Testis (tissue), 3 donors: ENCODE data around the gene DHDDS. TPM values are rescaled to one million over a fixed set of nuclear protein-coding genes. Genes with fewer than 3 reads are reported as not detected.

Source experiments
- DNase-seq: peaks from one replicate; pipeline ENCODE4 v3.0.0-alpha.2; 2019
- H3K27ac ChIP-seq, 2 donors: fragments of 200-600 bp; sonication (generic); one replicate each; pipeline ENCODE4 v1.5.1; 2019
- H3K27me3 ChIP-seq: fragments of 200-600 bp; sonication (generic); one replicate; pipeline ENCODE4 v1.5.1; 2019
- H3K36me3 ChIP-seq: fragments of 200-600 bp; sonication (generic); one replicate; pipeline ENCODE4 v1.5.1; 2017; ENCODE audit warnings: low read depth; ENCODE audit errors: missing control alignments
- H3K4me1 ChIP-seq: fragments of 200-600 bp; sonication (generic); one replicate; pipeline ENCODE4 v1.5.1; 2019
- H3K4me3 ChIP-seq, 2 donors: fragments of 200-600 bp; sonication (generic); one replicate each; pipeline ENCODE4 v1.5.1; 2017 to 2019
- H3K9me3 ChIP-seq: fragments of 200-600 bp; sonication (generic); one replicate; pipeline ENCODE4 v1.5.1; 2017
- CTCF ChIP-seq, 3 experiments: fragments of 450-650 bp in 2 of 3; fragments of 200-600 bp in 1 of 3; sonication (generic) in 1 of 3; IDR thresholded peaks; one replicate each; pipeline ENCODE4 v1.5.1; 2016 to 2019; ENCODE audit warnings: antibody characterized with exemption in 3 of 3, mild to moderate bottlenecking in 2 of 3, moderate library complexity in 1 of 3
- POLR2A ChIP-seq: fragments of 450-650 bp; IDR thresholded peaks from one replicate; pipeline ENCODE4 v1.6.1; 2017; ENCODE audit warnings: antibody characterized with exemption, mild to moderate bottlenecking, moderate library complexity
- WGBS, 2 donors: methylation state at CpG; one replicate each; pipeline ENCODE4 v1.1.5; 2018; 5-methylcytosine and 5-hydroxymethylcytosine counted together
- intact Hi-C: fragments of 100-400 bp; cut with DNase I; formaldehyde crosslinking; loops from one replicate; pipeline ENCODE4 v1.15.1; 2023; ENCODE audit warnings: low total_unique reads
- polyA plus RNA-seq: library from polyadenylated mRNA; stranded (reverse); fragments of 350-450 nt; fragmentation: Illumina TruSeq; extraction: RNeasy Lipid Tissue Mini Kit (QIAGEN cat#74804); gene quantifications from one replicate; pipeline ENCODE4 v1.2.3, GENCODE V29; 2014; ENCODE audit warnings: low read depth, low replicate concordance; ENCODE audit not compliant: insufficient read depth
- total RNA-seq, 2 donors: library from RNA; depleted of rRNA; stranded (reverse); fragments of >200 nt; gene quantifications; one replicate each; pipeline ENCODE4 v1.2.3, GENCODE V29; 2016

DHDDS gene
- total and polyA plus RNA-seq, 3 donors from 2014 or later = 31.5 to 60.7 (median 54.8) TPM

- TF ChIP-seq POLR2A (no peak), CTCF (IDR thresholded peaks at IDR 0.05) (peak; percentile 11 to 76 (median 62))
- DNase-seq = peak; percentile 91
- H3K4me1 ChIP-seq = no peaks in the 10 kb centered on the region
- 25 to 41% methylated on average over 9 of the region's 9 CpGs for WGBS, 2 donors
- no peak overlapping the region for H3K4me3 ChIP-seq
- H3K27ac ChIP-seq = no peak overlapping the region
- no peaks in the 10 kb centered on the region for H3K36me3 ChIP-seq
- no peaks in the 10 kb centered on the region for H3K9me3 ChIP-seq
- no peaks in the 10 kb centered on the region for H3K27me3 ChIP-seq
- intact Hi-C loops = no loop called here
Measured at GRCh38 chr1:26417111-26417759, 14.9 kb upstream of the DHDDS start.

GRCh38 chr1:26418865-26419349 is 13.2 kb upstream of the DHDDS start:
- no peak for DNase-seq
- TF ChIP-seq POLR2A = no peak
- TF ChIP-seq CTCF (IDR thresholded peaks at IDR 0.05) = no peak
- intact Hi-C loops = no loop called here
- H3K36me3 ChIP-seq = no peaks in the 10 kb centered on the region
- WGBS, 2 donors = 28 to 49% methylated on average over 5 of the region's 5 CpGs
- H3K4me1 ChIP-seq = no peaks in the 10 kb centered on the region
- H3K4me3 ChIP-seq = no peak overlapping the region
- no peaks in the 10 kb centered on the region for H3K27me3 ChIP-seq
- H3K9me3 ChIP-seq = no peaks in the 10 kb centered on the region
- no peak overlapping the region for H3K27ac ChIP-seq

GRCh38 chr1:26419494-26419893 is 12.6 kb upstream of the DHDDS start:
- H3K27me3 ChIP-seq = no peaks in the 10 kb centered on the region

GRCh38 chr1:26429721-26430120 is 2.4 kb upstream of the DHDDS start:
- TF ChIP-seq POLR2A = no peak
- TF ChIP-seq CTCF (IDR thresholded peaks at IDR 0.05) = no peak
- 87 to 97% methylated on average over 2 of the region's 2 CpGs for WGBS, 2 donors
- Histone ChIP-seq H3K36me3 (no peaks in the 10 kb centered on the region), H3K27me3 (no peaks in the 10 kb centered on the region), H3K4me3 (no peak overlapping the region), H3K27ac (no peak overlapping the region), H3K4me1 (peaks cover 6% of the 10 kb centered on the region), H3K9me3 (no peaks in the 10 kb centered on the region)
- intact Hi-C loops = no loop called here
- no peak for DNase-seq

More at GRCh38 chr1:26419494-26419893, 12.6 kb upstream of the DHDDS start:
- TF ChIP-seq POLR2A = no peak
- no peak for TF ChIP-seq CTCF (IDR thresholded peaks at IDR 0.05)
- Histone ChIP-seq H3K27ac (no peak overlapping the region), H3K4me3 (no peak overlapping the region), H3K9me3 (no peaks in the 10 kb centered on the region), H3K4me1 (no peaks in the 10 kb centered on the region), H3K36me3 (no peaks in the 10 kb centered on the region)
- intact Hi-C loops = no loop called here
- DNase-seq = no peak
- WGBS, 2 donors = 72 to 78% methylated on average over 2 of the region's 2 CpGs

- H3K9me3 ChIP-seq = no peaks in the 10 kb centered on the region
- 50 to 59% methylated on average over 3 of the region's 3 CpGs for WGBS, 2 donors
- H3K36me3 ChIP-seq = no peaks in the 10 kb centered on the region
- no peaks in the 10 kb centered on the region for H3K27me3 ChIP-seq
- TF ChIP-seq CTCF (IDR thresholded peaks at IDR 0.05) = no peak
- no peak for TF ChIP-seq POLR2A
- intact Hi-C loops = no loop called here
- no peak for DNase-seq
- H3K4me1 ChIP-seq = peaks cover 6% of the 10 kb centered on the region
- peak overlapping the region in 1 of 2 donors; percentile 71 for H3K27ac ChIP-seq
- H3K4me3 ChIP-seq = peak overlapping the region; percentile 60 to 73
Measured at GRCh38 chr1:26432793-26433192, 672 bp downstream of the DHDDS start.
